Activated CD4-positive, CD25-positive, alpha-beta regulatory T cell treated with anti-CD3 and anti-CD28 coated beads, Interleukin-2, amount 50 U/mL, for 16 hours (primary cell): ENCODE data around the gene CCDC174.
"Not testable (repeated sequence)": the region's sequence is repeated elsewhere in the genome, so short reads cannot be mapped to it uniquely, and the experiment has no call there.

ENCODE experiments used
- DNase-seq: peaks from one replicate; pipeline ENCODE4 v3.0.0-alpha.2; 2020; ENCODE audit warnings: low read depth, low spot score

Gene CCDC174

DNA sequence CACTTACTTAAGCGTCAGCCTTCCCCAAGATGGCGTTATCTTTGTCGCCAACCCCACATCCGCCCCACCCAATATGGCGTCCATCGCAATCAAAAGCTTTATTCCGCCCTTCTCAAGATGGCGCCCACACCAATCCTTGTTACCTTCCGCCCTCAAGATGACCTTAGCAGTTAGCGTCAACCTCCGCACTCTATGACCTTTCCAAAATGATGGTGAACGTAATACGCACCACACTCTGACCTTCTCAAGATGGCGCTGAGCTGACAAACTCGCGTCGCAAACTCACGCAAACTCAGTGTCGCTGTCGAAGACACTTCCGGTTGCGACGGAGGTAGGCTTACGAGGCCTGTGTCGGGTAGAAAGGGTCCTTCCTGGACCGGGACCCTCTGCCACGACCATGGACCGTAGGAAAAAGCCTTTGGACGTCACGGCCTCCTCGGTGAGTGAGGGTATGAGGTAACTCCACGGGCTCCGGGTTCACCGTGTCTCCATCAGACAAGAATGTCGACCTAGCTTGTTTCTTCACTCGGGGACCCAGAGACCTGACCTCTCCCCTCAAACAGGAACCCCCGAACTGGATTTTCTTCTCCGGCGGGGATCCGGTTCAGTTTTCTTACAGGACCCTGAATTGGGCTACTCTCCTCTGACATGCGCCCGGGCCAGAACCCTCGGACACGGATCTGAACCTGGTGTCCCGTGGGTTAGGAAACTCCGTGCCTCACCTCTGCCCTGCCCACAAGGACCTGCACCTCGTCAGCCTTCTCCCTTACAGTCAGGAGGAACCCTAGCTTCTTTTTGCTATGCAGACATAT lies at the start of gene CCDC174:
Gene CCDC174, plus strand, starts transcription at position 323 of the 812 bp plus-strand sequence. Its CDS starts 75 bp downstream, at position 398.
- DNase-seq = peak; percentile 93

DNA sequence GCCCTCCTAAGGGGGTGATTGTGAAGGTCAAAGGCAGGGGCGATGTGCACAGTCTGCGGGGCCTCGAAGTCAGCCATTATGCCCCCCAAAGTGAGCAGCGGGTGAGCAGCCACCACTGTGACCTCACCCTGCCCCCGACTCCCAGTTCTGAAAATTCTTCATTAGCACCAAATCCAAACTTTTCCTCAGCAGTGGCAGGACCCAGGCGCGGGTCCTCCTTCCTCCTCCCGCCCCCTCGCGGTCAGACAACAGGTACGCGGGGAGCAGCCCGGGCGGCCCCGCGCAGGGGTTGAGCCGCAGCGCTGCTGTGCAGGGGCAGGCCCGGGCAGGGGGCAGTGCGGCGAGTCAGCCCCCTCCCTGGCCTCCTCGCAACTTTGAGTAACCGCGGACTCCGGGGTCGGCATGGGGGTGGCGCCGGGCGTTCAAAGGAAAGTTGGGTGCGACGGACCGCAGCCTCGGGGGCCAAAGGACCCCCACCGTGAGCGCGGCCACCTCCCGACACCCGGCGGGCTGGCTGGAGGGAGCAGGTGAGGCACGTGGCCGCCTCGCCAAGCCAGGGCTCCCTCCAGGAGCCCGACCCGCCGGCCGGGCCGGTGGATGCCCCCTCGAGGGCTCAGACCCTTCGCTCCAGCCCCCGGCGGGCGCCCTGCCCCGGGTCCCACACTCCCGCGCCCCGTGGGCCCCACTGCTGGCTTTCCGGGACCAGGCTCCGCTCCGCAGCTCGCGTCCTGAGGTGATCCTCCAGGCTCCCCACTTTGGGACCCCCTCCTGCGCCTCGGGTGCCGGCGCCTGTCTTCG lies 49.4 kb upstream of the CCDC174 start:
- DNase-seq = no peak

DNA sequence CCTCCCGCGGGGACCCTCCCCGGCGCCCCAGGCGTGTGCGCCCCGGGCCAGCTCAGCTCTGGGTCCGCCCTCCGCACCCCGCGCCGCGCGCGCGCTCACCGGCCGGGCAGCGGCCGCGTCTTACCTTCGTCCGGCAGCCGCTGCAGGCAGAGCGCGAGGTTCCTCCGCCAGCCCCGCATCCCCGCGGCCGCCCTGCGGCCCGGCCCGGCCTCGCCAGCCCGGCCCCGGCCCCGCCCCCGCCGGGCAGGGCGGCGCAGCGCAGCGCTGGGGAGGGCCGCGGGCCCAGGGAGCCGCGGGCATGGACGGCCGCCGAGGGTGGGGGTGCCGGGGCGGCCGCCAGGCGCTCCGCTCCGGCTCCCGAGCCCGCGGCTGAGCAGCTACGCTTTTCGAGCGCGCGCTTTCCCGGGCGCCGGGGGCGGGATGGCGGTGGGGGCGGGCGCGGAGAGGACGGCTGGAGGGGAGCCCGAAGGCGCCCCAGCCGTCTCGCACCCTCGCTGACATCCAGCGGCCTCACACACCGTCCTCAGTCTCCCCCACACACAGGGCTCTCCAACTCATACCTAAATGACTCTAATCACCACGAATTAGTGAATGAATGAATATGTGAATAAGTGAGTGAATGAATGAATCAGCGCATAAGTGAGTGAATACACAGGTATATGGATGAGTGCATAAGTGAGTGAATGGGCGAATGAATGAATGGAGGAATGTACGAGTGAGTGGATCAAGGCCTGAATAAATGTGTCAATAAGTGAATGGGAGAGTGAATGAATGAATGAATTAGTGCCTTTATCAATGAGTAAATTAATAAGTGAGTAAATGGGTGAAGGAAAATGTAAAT lies 48.5 kb upstream of the CCDC174 start:
- no peak for DNase-seq

DNA sequence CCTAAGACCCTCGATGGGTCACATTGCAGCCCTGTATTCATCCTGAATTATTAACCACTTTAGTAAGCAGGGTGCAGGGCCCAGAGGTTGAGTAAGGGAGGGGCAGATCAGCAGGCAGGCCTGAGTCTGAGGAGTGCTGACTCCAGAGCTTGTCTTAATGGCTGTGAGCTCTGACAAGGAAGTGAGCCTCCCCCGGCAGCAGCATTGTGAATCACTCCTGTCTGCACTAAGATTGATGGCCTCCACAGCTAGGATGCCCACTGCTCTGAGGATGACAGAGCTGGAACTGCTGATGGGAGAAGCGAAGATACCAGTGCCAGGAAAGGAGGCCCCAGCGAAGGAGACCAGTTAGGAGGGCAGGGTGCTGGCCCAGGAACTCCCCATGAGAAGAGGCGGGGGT lies 46.5 kb upstream of the CCDC174 start:
- DNase-seq = no peak

DNA sequence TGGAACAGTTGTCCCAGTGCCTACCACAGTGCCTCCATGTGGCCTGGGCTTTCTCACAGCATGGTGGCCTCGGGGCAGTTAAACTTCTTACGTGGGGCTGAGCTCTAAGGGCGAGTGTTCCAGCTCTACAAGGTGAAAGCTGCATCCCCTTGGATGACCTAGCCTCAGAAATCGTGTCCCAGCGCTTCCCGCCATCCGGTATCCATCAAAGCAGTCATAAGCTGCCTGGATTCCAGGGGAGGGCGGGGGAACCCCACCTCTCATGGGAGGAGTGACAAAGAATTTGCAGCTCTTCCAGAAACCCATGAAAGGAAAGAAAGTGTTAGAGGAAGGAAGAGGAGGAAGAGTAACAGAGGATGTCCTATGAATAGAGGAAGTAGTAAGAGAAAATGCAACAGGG lies 45.8 kb upstream of the CCDC174 start:
- DNase-seq = no peak

DNA sequence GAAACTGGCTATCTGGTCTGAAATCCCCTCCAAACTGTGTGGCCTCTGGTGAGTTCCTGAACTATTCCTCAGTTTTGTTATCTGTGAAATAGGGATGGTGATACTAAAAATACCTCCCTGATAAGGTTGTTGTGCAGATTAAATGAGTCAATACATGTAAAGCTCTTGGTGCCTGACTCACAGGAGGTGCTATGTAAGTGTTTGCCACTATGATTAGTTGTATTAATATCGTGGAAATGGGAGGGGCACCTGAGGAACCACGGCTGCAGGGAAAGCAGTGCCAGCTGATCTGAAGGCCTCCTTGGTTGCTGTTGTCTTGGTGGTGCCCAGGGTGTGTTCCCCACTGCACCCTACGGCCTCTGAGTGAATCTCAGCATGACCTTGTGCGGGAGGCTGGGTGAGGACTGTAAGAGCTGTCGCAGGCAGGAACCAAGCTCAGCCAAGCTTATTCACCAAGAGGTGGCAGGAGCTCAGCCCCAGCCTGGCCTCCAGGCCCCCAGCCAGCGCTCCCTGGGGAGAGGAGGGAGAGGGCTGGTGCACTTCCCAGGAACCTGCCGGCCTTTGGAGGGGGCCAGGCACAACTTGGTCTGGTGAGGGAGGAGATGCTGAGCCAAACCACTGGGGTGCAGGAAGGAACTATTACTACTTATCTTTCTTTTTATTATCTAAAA lies 44.8 kb upstream of the CCDC174 start:
- DNase-seq = no peak

DNA sequence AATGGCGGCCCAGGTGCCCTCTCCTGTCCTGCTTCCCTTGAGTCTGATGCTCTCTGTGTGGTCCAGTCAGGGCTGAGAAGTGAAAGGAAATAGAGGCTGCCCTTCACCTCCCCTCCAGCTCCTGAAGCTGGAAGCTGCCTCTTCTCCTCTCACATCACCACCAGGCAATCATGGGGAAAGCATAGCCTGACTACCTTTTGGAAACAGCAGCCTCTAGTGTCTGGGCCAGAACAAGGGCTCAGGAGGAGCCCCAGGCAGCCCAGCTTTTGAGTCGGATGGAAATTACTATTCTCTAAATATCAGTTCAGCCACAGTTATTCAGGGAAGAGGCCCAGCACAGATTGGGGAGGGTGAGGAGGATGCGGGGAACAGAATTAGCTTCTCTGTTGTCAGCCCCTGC lies 43.3 kb upstream of the CCDC174 start:
- DNase-seq = no peak

DNA sequence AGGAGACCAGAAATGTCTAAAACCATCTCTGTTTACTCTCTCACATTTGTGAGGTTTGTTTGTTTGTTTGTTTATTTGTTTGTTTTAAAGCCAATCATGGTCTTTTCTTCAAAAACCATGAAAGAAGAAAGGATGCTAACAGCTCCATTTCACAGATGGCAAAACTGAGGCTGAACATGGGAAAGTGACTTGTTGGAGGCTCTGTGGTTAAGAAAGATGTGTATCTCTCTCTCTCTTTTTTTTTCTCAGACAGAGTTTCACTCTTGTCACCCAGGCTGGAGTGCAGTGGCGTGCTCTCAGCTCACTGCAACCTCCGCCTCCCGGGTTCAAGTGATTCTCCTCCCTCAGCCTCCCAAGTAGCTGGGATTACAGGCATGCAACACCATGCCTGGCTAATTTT lies 42.5 kb upstream of the CCDC174 start:
- DNase-seq = not testable (repeated sequence)

DNA sequence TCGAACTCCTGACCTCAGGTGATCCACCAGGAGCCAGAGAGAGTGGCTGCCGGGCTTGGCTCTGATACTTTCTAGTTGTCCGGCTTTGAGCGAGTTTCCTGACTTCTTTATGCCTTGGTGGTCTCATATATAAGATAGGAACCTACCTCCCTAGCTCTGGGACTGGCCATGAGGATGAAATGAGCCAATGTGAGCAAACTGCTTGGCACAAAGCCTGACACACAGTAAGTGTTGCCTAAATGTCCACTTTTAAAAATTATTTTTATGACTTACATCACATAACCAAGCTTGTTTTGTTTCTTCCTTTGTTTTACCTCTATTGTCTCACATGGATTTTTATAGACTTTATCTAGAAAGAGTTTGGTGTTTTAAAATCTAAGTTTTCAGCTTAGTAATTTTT lies 42.1 kb upstream of the CCDC174 start:
- DNase-seq = no peak

DNA sequence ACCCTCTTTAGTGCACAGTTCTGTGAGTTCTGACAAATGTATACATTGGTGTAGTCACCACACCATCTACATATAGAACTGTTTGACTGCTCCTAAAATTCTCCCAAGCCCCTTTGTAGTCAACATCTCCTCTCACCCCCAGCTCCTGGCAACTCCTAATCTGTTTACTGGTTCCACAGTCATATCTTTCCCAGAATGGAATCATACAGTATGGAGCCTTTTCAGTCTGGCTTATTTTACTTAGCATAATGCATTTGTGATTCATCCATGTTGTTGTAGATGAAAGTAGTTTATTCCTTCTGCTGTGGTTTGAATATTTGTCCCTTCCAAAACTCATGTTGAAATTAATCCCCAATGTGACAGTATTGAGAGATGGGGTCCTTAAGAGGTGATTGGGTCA lies 41.6 kb upstream of the CCDC174 start:
- no peak for DNase-seq

DNA sequence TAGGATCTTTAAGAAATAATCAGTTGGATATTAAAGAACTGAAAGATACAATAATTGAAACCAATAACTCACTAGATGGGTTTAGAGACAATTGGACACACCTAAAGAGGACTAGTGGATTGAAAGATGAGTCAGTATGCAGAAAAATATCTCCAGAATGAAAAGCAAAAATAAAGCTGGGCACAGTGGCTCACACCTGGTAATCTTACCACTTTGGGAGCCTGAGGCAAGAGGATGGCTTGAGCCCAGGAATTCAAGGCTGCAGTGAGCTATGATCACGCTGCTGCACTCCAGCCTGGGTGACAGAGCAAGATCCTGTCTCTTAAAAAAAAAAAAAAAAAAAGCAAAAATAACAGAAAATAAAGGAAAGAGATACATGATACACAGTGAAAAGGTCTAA lies 37.4 kb upstream of the CCDC174 start:
- no peak for DNase-seq

DNA sequence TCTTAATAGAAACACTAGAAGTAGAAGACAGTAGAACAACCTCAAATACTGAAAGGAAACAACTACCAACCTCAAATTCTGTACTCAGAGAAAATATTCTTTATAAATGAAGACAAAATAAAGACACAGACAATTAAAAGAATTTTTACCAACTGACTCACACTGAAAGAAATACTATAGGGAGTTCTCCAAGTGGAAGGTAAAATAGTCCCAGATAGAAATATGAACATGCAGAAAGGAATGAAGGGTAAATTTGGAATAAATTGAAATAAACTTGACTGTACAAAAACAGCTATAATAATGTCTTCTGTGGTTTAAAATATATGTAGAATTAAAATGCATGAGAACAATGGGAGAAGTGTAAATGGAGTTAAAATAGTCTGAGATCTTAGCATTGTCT lies 36.7 kb upstream of the CCDC174 start:
- DNase-seq = no peak

DNA sequence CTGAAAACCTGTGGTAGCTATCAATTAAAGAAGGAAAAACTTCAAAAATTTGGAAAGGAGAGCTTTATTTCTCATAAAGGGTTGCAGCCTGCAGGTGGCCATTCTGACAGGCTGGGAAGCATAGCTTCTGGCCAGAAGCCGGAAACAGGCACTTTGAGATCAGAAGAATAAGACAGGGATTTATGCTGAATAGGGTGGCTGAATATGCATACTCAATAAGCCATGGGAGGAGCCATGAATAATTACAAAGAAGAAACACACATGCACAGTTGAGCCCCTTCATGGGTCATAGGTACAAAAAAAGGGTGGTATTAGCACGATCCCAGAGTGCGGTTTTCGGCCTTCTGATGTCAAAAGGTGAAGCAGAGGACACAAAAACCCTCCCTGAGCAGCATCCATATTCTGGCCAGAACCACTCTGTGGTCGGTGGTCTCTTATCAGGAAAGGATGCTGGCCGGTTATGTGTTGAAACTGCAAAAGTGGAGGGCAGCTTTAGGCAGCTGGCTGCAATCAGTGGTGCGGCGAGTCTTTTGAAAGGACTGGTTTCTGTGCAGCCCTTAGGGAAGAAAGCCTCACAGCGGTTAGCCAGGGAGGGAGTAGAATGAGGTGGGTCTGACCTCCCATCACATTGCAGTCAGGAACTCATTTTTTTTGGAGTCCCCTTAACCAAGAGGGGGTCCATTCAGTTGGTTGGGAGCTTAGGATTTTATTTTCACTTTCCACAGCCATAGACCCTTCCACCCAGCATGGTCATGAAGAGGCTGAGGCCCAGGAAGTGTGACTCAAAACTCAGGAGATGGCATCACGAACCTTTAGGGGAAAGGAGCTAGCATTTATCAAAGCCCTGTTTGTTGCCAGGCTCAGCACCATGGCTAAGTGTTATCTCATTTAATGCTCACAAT lies 34.7 kb upstream of the CCDC174 start:
- no peak for DNase-seq

DNA sequence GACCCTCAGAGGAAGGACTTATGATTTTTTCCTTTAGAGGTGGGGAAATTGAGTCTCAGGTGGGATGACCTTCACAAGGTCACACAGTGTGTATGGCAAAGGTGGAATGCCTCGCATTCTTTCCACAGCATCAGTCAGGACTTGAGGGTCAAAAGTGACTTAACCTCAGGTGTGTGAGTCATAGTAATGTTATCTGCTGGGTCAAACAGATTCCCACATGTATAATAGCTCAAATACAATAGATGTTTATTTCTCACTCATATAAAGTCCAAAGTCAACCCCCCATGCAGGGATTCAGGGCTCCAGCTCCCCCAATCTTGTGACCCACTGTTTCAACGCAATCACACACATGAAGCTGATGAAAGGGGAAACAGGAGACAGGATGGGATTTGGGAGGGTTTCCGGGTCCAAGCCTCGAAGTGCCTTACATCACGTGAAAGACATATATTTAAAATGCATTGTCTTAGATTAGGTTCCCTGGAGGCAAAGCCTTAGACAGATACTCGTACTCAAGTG lies 34.0 kb upstream of the CCDC174 start:
- no peak for DNase-seq

DNA sequence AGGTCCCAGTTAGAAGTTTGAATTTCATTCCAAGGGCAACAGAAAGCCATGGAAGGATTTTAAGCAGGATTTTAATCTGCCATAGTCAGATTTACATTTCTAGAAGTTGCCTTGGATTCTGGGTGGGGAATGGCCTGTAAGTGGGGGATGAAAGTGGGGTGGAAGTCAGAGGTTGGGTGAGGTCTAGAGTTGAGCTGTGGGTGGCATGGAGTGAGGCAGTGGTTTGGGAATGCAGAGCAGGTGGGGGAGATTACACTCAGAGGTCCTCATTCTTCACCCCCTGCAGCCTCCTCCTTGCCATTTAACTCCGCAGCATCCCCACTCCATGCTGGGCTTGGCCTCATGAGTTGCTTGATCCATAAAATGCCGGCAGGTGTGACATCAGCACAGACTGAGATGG lies 32.0 kb upstream of the CCDC174 start:
- DNase-seq = no peak

DNA sequence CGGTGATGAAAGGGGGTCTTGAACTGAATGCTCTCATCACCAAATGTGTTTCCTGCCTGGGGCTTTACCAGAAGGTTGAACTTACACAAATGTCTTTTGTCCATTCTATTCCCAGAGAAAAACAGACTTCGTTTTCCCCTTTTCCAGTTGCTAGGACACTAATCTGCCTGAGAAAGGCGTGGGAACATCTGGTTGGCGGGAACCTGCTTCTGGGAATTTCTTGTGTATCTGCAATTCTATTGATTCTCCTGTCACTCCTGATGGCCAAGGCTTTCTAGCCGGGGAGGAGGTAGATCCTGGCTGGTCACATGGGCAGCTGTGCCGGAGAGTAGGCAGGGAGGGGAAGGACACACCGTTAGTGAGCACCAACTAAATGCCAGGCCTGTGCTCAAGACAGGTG lies 31.1 kb upstream of the CCDC174 start:
- DNase-seq = no peak

DNA sequence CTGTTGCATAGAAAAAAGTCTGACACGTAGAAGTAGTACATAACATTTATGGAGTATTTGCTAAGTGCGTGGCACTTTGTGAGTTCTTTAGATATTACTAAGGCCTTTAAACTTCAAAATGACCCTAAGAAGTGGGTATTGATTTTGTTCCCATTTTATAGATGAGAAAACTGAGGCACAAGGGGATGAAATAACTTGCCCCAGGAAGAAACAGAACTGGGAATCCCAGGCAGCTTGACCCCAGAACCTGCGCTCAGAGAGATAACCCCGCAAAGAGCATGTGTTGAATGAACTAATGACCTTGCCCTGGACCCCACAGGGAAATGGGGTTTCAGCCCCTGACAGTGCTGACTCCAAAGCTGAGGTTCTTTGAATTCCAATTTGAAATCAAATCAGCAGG lies 30.5 kb upstream of the CCDC174 start:
- no peak for DNase-seq

DNA sequence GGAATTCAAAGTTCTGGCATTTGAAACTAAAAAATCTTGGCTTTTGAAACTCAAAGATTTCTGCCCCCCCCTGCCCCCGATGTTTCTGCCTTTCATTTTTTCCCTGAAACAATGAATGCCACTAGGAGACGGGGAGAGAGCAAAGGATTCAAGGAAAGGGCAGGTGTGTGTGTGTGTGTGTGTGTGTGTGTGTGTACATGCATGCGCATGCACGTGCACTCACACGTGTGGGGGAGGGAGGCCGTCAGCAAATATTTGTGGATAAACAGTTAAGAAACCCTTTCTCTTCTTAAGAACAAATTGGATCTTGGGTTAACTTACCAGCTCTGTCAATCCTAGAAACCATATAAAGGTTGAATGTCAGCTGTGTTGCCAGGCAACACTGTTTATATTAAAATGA lies 29.2 kb upstream of the CCDC174 start:
- no peak for DNase-seq

DNA sequence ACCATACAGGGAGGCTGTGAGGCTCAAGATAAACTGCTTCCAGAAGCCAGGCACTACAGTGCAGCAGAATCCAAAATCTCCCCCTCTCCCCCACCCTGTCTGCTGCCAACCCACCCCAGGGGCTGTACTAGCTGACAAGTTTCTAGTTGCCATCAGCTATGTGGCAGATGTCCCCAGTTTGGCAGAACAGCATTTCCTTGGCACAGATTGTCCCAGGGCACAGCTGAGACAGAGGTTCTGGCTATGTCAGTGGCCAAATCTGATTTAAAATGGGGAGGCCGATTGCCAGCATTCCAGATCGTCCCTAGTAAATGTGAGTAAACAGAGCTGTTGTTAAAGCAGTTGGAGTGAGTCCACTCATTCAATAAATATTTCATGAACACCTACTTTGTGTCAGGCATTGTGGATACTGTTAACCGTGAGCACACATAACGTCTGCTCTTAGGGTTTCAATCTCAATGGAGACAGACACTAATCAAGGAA lies 28.0 kb upstream of the CCDC174 start:
- DNase-seq = no peak

DNA sequence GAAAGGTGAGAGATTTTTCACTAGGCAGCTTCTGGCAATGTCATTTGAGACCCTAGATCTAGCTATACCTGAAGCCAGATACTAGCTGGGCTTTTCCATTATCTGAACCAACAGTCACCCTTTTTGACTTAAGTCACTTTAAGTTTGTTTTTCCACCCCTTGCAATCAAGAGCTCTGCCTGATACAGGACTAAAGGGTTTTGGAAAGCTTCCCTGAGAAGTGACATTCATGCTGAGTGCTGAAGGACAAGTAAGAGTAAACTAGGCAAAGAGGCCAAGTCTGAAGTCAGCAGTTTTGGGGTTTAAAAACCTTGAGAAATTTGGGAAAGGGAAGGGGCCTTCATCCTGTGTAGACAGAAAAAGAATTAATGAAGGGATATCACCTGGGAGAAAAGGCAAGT lies 27.1 kb upstream of the CCDC174 start:
- DNase-seq = no peak
